ENCODE measurements around the gene TBC1D5.
"Not testable (repeated sequence)": the region's sequence is repeated elsewhere in the genome, so short reads cannot be mapped to it uniquely, and the experiment has no call there.

Gene TBC1D5

DNA sequence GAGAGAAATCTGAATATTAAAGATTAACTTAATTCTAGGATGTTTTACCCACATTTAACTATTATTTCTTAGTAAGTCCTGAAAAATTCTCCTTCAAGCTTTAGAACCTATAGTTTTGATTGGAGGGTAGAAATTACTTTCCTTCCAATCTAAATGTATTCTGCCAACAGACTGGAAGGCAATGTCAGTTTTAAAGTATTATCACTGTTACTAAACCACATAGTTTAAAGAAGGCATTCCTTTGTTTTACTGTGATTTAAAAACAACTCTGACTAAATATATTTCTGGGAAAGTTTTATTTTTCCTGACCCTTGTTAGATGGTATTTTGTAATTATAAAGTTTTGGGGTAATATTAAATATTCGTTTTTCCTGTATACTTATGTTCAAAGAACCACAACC, 382.5 kb downstream of the TBC1D5 start:
- Histone ChIP-seq H3K4me3 (no peak overlapping the region), H3K9me3 (ENCODE audit: low read depth, low read length) (no peaks in the 10 kb centered on the region), H3K9ac (ENCODE audit: insufficient read length) (no peak overlapping the region), H3K27ac (no peak overlapping the region), H3K36me3 (ENCODE audit: insufficient read depth, low read length) (no peaks in the 10 kb centered on the region)
- DNase-seq (ENCODE audit: low read depth, low spot score), result no peak
- TF ChIP-seq FOXP2 (optimal IDR thresholded peaks at IDR 0.05; ENCODE audit: control extremely low read depth, extremely low read length, insufficient read depth), result no peak
- TF ChIP-seq POLR2AphosphoS5 (IDR thresholded peaks at IDR 0.05; ENCODE audit: borderline replicate concordance, low read depth, low read length), result no peak
- no peak for TF ChIP-seq EZH2 (IDR thresholded peaks at IDR 0.05)

DNA sequence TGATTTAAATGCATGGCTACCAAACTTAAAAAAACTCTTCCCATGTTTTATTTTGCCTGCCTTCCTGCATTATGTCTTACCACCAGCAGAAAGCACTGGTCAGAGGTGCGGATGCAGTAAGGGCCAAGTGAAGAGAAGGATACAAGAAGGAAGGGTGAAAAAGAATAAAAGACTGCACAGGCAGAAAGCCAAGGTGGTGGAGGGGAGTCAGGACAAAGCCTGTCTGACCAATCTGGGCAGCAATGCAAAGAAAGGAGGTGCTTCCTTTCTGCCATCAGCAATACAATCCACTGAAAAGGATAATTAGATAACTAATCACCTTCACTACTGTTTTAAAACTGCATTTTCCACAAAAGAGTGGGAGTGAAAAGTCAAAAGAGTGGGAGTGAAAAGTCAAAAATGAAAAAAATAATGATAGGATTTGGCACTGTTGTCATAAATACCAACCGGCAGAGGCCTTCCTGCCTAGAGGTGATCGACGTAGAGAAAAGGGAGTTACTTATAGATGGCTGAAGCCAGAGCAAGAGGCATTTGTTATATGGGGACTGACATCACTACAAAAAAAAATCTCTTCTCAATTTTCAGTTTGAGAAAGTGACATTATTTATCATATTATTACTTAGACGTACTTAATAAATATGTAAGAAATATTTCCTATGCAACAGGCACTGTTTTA, 385.3 kb downstream of the TBC1D5 start:
- TF ChIP-seq EZH2 (IDR thresholded peaks at IDR 0.05), result no peak
- TF ChIP-seq POLR2AphosphoS5 (IDR thresholded peaks at IDR 0.05; ENCODE audit: borderline replicate concordance, low read depth, low read length), result no peak
- TF ChIP-seq FOXP2 (optimal IDR thresholded peaks at IDR 0.05; ENCODE audit: control extremely low read depth, extremely low read length, insufficient read depth), result no peak
- Histone ChIP-seq H3K36me3 (ENCODE audit: insufficient read depth, low read length) (no peaks in the 10 kb centered on the region), H3K4me3 (no peak overlapping the region), H3K9me3 (ENCODE audit: low read depth, low read length) (no peaks in the 10 kb centered on the region), H3K27ac (no peak overlapping the region), H3K9ac (ENCODE audit: insufficient read length) (no peak overlapping the region)
- no peak for DNase-seq (ENCODE audit: low read depth, low spot score)

DNA sequence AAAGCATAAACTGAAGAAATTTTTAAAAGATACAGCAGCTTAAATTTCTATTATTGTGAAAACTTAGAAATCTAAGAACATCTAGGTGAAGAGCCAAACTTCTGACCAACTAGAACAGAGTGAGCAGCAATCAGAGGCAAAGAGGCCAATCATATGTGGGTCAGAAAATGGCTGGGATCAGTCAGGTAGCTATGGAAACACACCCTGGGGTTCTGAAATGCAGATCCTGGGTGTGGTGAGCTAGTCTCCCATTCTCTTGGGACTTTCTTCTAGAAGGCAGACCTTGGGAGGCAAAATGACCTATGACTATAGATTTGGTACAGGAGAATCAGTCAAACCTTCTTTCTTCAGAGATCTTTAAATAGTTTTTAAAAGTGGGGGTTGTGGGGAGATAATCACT, 385.8 kb downstream of the TBC1D5 start:
- Histone ChIP-seq H3K36me3 (ENCODE audit: insufficient read depth, low read length) (no peaks in the 10 kb centered on the region), H3K9me3 (ENCODE audit: low read depth, low read length) (no peaks in the 10 kb centered on the region), H3K27ac (no peak overlapping the region), H3K4me3 (no peak overlapping the region), H3K9ac (ENCODE audit: insufficient read length) (no peak overlapping the region)
- no peak for DNase-seq (ENCODE audit: low read depth, low spot score)
- TF ChIP-seq EZH2 (IDR thresholded peaks at IDR 0.05), result no peak
- TF ChIP-seq FOXP2 (optimal IDR thresholded peaks at IDR 0.05; ENCODE audit: control extremely low read depth, extremely low read length, insufficient read depth), result no peak
- TF ChIP-seq POLR2AphosphoS5 (IDR thresholded peaks at IDR 0.05; ENCODE audit: borderline replicate concordance, low read depth, low read length), result no peak

DNA sequence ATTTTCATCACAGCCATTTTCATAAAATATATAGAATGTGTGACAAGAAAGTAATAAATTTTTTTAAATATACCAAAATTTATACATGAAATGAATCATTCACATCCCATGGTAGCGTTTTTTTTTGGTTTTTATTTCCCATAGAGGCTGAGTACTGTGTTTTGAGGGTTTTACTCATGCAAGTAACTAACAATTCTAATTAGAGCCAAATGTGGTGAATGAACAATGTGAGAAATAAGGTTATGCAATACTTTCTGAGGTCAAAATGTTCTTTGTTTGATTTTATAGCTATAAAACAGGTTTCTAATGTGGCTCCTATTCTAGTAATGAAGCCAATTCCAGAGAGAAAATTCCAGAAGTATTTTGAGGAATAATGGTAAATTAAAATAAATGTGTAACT, 386.8 kb downstream of the TBC1D5 start:
- H3K36me3 ChIP-seq (ENCODE audit: insufficient read depth, low read length), result no peaks in the 10 kb centered on the region
- H3K4me3 ChIP-seq, result no peak overlapping the region
- DNase-seq (ENCODE audit: low read depth, low spot score), result no peak
- TF ChIP-seq POLR2AphosphoS5 (IDR thresholded peaks at IDR 0.05; ENCODE audit: borderline replicate concordance, low read depth, low read length), result no peak
- no peak for TF ChIP-seq FOXP2 (optimal IDR thresholded peaks at IDR 0.05; ENCODE audit: control extremely low read depth, extremely low read length, insufficient read depth)
- TF ChIP-seq EZH2 (IDR thresholded peaks at IDR 0.05), result no peak
- no peaks in the 10 kb centered on the region for H3K9me3 ChIP-seq (ENCODE audit: low read depth, low read length)
- no peak overlapping the region for H3K9ac ChIP-seq (ENCODE audit: insufficient read length)
- no peak overlapping the region for H3K27ac ChIP-seq

DNA sequence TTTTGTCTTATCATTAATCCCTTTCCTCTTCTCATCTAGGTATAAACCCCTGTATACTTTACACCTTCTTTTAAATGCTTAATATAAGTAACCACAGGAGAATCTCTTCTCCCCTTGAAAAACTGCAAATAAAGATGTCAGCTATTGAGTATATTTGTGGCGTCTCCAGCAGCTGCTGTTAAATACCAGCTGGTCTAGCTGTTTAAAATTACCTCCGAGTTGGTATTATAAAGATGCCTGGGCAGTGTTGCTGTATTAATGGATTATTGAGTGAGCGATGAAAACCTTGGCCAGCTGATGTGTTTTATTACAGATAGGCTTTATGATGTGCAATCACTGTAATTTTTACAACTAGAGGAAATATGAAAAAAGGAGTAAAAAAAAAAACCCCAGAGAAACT, 388.1 kb downstream of the TBC1D5 start:
- no peak overlapping the region for H3K4me3 ChIP-seq
- H3K27ac ChIP-seq, result no peak overlapping the region
- no peaks in the 10 kb centered on the region for H3K36me3 ChIP-seq (ENCODE audit: insufficient read depth, low read length)
- H3K9ac ChIP-seq (ENCODE audit: insufficient read length), result no peak overlapping the region
- no peaks in the 10 kb centered on the region for H3K9me3 ChIP-seq (ENCODE audit: low read depth, low read length)
- DNase-seq (ENCODE audit: low read depth, low spot score), result no peak
- TF ChIP-seq FOXP2 (optimal IDR thresholded peaks at IDR 0.05; ENCODE audit: control extremely low read depth, extremely low read length, insufficient read depth) (no peak), POLR2AphosphoS5 (IDR thresholded peaks at IDR 0.05; ENCODE audit: borderline replicate concordance, low read depth, low read length) (no peak)

DNA sequence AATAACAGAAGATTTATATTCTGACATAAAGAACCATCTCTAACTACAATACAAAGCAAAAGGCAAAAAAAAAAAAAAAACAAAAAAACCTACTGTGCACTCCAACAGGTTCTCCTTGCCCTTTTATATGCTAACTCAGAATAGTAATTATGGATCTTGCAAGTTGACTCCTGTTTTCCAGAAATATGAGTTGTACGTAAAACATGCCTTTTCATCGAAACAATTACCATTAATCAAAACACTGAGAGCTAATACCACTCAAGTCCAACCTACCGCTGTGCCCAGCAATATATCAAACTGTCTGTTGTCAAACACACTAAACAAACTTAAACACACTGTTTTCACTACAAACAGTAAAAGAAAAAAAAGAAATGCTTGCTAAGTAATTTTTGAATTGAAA, 389.8 kb downstream of the TBC1D5 start:
- Histone ChIP-seq H3K9ac (ENCODE audit: insufficient read length) (no peak overlapping the region), H3K27ac (no peak overlapping the region), H3K9me3 (ENCODE audit: low read depth, low read length) (no peaks in the 10 kb centered on the region), H3K36me3 (ENCODE audit: insufficient read depth, low read length) (no peaks in the 10 kb centered on the region), H3K4me3 (no peak overlapping the region)
- TF ChIP-seq EZH2 (IDR thresholded peaks at IDR 0.05) (no peak), FOXP2 (optimal IDR thresholded peaks at IDR 0.05; ENCODE audit: control extremely low read depth, extremely low read length, insufficient read depth) (no peak), POLR2AphosphoS5 (IDR thresholded peaks at IDR 0.05; ENCODE audit: borderline replicate concordance, low read depth, low read length) (no peak)
- DNase-seq (ENCODE audit: low read depth, low spot score), result no peak

DNA sequence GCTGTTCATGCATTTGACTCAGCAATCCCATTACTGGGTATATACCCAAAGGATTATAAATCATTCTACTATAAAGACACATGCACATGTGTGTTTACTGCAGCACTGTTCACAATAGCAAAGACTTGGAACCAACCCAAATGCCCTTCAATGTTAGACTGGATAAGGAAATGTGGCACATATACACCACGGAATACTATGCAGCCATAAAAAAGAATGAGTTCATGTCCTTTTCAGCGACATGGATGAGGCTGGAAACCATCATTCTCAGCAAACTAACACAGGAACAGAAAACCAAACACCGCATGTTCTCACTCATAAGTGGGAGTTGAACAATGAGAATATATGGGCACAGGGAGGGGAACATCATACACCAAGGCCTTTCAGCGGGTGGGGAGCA, 391.2 kb downstream of the TBC1D5 start:
- not testable (repeated sequence) for DNase-seq (ENCODE audit: low read depth, low spot score); H3K36me3 ChIP-seq (ENCODE audit: insufficient read depth, low read length); H3K9ac ChIP-seq (ENCODE audit: insufficient read length); H3K4me3 ChIP-seq; H3K27ac ChIP-seq; H3K9me3 ChIP-seq (ENCODE audit: low read depth, low read length)

DNA sequence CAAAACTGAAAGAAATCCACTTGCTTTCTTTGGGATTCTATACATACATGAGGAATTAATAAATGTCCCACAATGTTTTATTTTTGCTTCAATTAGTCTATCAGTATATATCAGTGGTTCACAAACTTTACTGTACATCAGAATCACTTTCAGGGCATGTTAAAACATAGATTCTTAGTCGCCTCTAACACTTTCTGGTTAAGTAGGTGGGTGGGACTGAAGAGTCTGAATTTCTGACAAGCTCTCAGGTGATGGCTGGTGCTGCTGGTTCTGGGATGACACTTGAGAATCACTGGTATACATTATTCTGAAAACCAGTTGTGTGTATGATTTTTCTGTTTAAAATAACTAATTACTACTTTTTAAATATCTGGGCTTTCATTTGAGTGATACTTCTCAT, 393.3 kb downstream of the TBC1D5 start:
- Histone ChIP-seq H3K36me3 (ENCODE audit: insufficient read depth, low read length) (no peaks in the 10 kb centered on the region), H3K4me3 (no peak overlapping the region), H3K9ac (ENCODE audit: insufficient read length) (no peak overlapping the region), H3K27ac (no peak overlapping the region), H3K9me3 (ENCODE audit: low read depth, low read length) (no peaks in the 10 kb centered on the region)
- TF ChIP-seq EZH2 (IDR thresholded peaks at IDR 0.05), result no peak
- TF ChIP-seq FOXP2 (optimal IDR thresholded peaks at IDR 0.05; ENCODE audit: control extremely low read depth, extremely low read length, insufficient read depth), result no peak
- no peak for TF ChIP-seq POLR2AphosphoS5 (IDR thresholded peaks at IDR 0.05; ENCODE audit: borderline replicate concordance, low read depth, low read length)
- DNase-seq (ENCODE audit: low read depth, low spot score), result no peak

DNA sequence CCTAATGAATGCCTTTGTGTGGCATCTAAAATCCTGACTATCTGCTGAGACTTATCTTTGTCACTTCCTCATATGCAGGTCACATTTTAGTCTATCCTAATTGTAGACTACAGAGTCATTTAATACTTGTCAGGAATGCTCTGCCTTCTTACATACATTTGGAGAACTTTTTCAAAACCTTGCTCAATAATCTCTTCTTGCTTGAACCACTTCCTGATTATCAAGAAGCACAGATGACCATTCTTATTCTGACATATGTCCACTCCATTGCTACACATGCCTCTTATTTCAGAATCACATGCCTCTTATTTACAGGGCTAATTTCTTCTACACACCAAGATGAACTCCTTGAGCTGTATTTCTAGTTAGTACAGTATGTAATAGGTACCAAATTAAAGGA, 400.3 kb downstream of the TBC1D5 start:
- H3K27ac ChIP-seq, result no peak overlapping the region
- no peak for DNase-seq (ENCODE audit: low read depth, low spot score)
- no peaks in the 10 kb centered on the region for H3K9me3 ChIP-seq (ENCODE audit: low read depth, low read length)

More for the DNA sequence above, 400.3 kb downstream of the TBC1D5 start:
- H3K4me3 ChIP-seq, result no peak overlapping the region
- TF ChIP-seq EZH2 (IDR thresholded peaks at IDR 0.05) (no peak), FOXP2 (optimal IDR thresholded peaks at IDR 0.05; ENCODE audit: control extremely low read depth, extremely low read length, insufficient read depth) (no peak), POLR2AphosphoS5 (IDR thresholded peaks at IDR 0.05; ENCODE audit: borderline replicate concordance, low read depth, low read length) (no peak)
- H3K36me3 ChIP-seq (ENCODE audit: insufficient read depth, low read length), result no peaks in the 10 kb centered on the region
- H3K9ac ChIP-seq (ENCODE audit: insufficient read length), result no peak overlapping the region
